Endothelial cell of hepatic sinusoid (primary cell): ENCODE data around the gene IRF2BP2.

Experiments
- in situ Hi-C: cut with HindIII; loops from 2 replicates; pipeline ENCODE4 v1.10.0; 2017; ENCODE audit warnings: low sequenced_read_pairs

IRF2BP2 gene

GRCh38 chr1:234616644-234617043 is 6.7 kb upstream of the IRF2BP2 start:
- in situ Hi-C loops: loop anchor here (5.0 to 10.0 kb wide), 2 partner anchors 86 to 458 kb away; no protein-coding TSS in a partner anchor

DNA sequence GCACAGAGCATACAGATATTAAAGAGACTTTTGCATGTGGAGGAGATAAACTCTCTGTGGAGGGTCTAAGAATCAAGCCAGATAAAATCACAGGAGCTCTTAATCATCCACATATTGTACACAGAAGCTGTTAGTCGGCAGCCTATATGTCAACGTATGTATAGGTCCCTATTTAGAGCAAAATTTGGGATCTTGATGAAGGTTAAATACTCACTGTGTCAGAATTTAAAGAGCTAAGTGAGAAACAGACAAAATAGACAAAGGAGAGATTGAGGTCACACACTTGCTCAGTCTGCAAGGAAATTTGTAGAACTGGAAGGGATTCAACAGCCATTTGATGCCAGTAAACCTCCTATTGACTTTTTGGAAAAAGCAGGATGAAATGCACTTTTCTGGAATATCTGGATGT is 4.1 kb upstream of the IRF2BP2 start:
- in situ Hi-C loops: loop anchor here (10.0 kb wide), 1 partner anchor 461 kb away; no protein-coding TSS in a partner anchor

- in situ Hi-C loops: loop anchor here (10.0 kb wide), 1 partner anchor 461 kb away; no protein-coding TSS in a partner anchor
Observed at GRCh38 chr1:234613128-234613875, 3.3 kb upstream of the IRF2BP2 start.

GRCh38 chr1:234612352-234613127 is 2.6 kb upstream of the IRF2BP2 start:
- in situ Hi-C loops: loop anchor here (10.0 kb wide), 1 partner anchor 462 kb away; no protein-coding TSS in a partner anchor

GRCh38 chr1:234611847-234612351 is 1.9 kb upstream of the IRF2BP2 start:
- in situ Hi-C loops: loop anchor here (10.0 kb wide), 1 partner anchor 463 kb away; no protein-coding TSS in a partner anchor

GRCh38 chr1:234611225-234611846 is 1.4 kb upstream of the IRF2BP2 start:
- in situ Hi-C loops: loop anchor here (10.0 kb wide), 1 partner anchor 463 kb away; no protein-coding TSS in a partner anchor

DNA sequence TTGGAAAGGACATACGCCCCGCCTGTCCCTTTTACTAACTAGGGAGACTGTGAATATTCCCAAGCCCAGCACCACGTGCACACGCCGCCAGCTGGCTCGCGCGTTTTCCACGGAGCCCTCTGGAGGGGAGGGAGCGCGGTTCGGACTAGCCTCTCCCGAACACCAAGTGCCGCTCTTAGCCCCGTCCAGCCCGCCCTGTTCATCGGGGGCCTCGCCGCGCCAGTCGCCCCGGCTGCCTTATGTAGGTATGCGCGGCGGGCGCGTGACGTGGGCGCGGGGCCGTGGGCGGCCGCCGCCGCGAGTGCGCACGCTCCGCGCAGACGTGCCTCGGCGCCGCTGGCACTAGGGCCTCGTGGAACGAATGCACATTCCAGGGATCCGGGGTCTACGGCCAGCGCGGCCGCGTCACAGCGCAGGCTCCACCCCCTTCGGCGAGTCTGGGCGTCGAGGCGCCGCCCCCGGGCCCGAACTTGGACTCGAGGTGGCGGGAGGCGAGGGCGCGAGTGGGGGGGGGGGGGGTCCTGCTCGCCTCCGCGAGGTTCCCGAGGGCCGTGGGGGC is 767 bp upstream of the IRF2BP2 start:
- in situ Hi-C loops: loop anchor here (10.0 kb wide), 1 partner anchor 464 kb away; no protein-coding TSS in a partner anchor

GRCh38 chr1:234609691-234610042 is 311 bp downstream of the IRF2BP2 start:
- in situ Hi-C loops: loop anchor here (10.0 kb wide), 1 partner anchor 465 kb away; no protein-coding TSS in a partner anchor

DNA sequence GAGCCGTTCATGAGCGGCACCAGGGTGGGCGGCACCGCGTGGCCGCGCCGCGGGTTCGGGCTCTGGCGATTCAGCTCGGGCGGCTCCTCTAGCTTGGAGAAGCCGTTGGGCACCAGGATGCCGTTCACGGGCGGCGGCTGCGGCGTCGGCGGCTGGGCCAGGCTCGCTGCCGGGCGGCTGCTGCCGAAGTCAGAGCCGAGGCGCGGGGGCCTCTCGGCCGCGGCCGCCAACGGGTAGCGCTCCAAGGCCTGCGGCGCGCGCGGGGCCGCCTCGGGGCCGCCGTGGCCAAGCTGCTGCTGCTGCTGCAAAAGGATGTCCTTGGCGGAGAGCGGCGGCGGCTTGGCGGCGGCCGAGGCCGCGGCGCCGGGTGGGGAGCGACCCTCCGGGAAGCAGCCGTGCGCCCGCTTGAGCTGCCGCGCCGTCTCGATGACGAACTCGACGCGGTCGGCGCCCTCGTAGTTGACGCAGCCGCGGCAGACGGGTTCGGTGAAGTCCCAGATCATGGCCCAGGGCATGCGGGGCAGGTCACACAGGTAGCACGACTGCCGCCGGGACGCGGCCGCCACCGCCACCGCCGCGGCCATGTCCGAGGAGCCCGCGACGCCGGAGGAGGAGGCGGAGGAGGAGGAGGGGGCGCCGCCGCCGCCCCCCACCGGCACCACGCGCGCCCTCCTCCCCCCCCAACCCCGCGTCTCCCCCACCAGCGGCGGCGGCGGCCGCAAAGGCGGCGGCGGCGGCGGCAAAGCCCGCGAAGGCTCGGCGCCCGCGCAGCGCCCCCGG is 877 bp downstream of the IRF2BP2 start:
- in situ Hi-C loops: no loop called here

DNA sequence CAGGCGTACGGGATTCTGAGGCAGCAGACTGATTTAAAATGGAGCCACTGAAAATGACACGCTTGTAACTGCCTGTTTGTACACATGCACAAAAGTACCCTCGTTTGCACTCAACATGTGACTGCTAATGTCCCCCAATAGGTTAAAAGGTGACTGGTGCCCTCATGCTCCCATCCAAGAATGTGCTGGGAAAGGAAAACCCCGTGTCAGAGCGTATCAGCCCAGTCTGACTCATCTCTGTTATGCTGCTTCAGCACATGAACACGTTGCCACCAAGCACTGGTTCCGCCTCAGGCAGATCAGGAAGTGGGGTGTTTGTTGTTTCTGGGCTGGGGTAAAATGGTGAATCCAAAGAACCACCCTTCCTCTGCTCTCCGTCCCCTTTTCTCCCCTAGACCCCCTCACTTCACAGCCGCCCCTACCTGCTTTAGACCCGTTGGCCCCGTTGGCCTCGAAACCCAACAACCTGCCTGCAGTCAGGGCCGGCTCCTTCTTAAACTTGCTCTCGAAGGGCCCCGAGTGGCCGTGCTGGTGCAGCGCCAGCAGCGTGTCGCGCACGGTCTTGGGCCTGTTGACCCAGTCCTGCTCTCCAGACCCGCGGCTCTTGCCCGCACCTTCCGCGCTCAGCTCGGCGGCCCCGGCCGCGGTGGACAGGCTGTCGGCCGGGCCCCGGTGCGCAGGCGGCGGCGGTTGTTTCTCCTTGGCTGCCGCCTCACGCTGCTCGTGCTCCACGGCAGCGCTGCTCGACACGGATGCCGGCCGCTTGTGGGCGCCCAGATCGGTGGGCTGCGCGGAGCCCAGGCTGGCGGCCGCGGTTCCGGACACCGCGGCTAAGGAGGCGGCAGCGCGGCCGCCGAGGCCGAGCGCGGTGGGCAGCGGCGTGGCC is 1.7 kb downstream of the IRF2BP2 start:
- in situ Hi-C loops: no loop called here

- in situ Hi-C loops: no loop called here
Observed at GRCh38 chr1:234607109-234608024, 2.6 kb downstream of the IRF2BP2 start.

GRCh38 chr1:234606784-234607108 is 3.2 kb downstream of the IRF2BP2 start:
- in situ Hi-C loops: no loop called here

GRCh38 chr1:234605983-234606783 is 3.8 kb downstream of the IRF2BP2 start:
- in situ Hi-C loops: no loop called here

DNA sequence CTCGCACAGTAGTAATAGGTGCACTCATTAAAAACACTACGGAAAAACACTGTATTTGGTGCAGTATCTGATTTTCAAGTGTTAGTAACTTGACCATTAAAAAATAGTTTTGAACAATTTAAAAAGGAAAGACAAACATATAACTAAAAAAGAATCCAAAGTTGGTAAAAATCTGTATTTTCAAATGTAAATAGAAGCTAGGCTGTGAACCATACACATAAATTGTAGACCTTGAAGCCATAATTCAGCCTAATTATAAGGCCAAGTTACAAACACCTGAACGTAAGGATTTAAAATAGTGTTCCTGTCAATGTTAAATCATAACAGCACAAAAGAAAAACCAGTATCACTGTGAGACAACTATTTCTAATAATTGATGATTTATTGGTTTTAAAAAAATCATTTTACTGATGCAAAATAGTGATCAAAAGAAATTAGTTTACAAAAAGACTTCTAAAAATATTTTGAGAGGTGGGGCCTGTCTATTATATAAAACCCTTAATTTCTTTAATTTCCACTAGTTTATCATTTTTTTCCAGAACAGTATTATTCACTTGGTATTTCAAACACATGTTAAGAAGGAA is 4.5 kb downstream of the IRF2BP2 start:
- in situ Hi-C loops: no loop called here

GRCh38 chr1:234604495-234605398 is 5.2 kb downstream of the IRF2BP2 start:
- in situ Hi-C loops: no loop called here
